ENCODE data around the gene AHCTF1.
A peak's percentile ranks its signal among the peaks of the same experiment; 100 is the strongest.
"Not testable (repeated sequence)": the region's sequence is repeated elsewhere in the genome, so short reads cannot be mapped to it uniquely, and the experiment has no call there.

AHCTF1 gene

GRCh38 chr1:246836209-246836966, 95.4 kb downstream of the AHCTF1 start:
- peak in 1 of 2 experiments; percentile 8 for DNase-seq

DNA sequence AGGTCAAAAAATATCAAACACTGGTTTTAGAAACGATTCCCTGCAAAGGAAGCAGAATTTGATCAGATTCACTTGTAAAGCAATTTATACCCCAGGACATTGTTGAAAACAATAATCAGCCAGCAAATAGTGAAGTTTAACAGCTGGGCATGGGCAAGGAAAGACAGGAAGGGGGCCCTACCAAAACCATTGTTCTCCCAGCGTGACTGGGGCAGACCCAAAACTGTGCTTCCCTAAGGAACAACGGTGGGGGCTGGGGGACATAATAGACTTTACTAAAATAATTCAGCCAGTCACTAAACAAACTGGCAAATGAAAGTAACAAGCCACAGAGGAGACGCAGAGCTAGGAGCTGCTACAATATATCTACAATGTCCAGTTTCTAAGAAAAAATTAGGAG, 100.2 kb downstream of the AHCTF1 start:
- no peak for DNase-seq

DNA sequence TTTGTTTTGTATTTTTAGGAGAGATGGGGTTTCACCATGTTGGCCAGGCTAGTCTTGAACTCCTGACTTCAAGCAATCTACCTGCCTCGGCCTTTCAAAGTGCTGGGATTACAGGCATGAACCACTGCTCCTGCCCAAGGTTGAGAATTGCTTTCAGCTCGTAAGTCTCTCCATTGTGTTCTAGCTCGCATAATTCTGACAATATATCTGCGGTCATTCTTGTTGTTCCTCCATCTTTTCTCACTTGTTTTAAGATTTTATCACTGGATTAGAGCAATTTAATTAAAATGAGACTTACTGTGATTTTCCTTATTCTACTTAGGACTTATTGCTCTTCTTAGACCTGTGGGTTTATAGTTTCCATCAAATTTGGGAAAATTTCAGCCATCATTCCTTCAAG, 102.9 kb downstream of the AHCTF1 start:
- DNase-seq = no peak

DNA sequence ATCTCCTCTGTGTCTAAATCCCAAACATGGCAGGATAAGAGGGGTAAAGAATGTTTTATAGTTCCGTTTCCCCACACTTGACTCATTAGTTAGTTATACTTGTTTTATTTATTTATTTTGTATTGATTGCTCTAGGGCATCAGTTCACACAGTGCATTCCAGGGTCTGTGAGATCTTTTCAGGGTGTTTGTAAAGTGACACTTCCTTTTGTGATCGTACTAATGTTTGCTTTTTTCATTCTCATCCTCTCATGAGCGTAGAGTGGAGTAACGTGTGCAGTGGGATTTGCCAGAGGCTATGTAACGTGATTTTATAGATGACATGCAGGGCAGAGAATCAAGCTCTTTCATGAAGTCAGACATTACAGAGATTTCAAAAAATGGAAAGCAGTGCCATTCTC, 104.4 kb downstream of the AHCTF1 start:
- DNase-seq = no peak

DNA sequence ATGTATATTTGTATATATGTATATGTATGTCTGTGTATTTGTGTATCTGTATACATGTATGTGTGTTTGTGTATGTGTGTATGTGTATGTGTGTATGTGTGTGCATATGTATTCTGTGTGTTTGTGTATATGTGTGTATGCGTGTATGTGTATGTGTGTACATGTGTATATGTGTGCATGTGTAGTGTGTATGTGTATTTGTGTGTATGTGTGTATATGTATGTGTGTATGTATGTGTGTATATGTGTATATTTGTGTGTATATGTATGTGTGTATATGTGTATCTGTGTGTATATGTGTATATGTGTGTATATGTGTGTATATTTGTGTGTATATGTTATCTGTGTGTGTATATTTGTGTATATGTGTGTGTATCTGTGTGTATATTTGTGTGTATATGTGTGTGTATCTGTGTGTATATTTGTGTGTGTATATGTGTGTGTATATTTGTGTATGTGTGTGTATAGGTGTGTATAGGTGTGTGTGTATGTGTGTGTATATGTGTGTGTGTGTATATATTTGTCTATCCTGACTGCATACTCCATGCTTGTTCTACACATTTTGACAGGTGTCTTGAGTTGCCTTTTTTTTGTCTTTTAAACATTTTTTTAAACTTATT, 106.1 kb downstream of the AHCTF1 start:
- no peak for DNase-seq

DNA sequence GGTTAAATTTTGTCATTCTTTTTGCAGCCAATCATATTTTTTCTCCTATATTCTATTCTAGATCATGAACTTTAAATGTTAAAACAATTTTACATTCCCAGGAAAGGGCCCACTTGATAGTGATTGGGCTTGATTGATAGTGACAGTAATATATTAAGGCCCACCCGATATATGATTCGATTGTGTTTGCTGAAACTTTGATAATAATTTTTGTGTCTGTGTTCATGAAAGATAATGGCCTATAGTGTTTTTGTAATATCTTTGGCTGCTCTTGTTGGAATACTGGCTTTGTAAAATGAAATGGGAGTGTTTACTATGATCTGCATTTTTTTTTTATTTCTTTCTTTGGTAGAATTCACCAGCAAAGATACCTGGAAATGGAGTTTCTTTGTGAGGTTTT, 107.2 kb downstream of the AHCTF1 start:
- DNase-seq = no peak

DNA sequence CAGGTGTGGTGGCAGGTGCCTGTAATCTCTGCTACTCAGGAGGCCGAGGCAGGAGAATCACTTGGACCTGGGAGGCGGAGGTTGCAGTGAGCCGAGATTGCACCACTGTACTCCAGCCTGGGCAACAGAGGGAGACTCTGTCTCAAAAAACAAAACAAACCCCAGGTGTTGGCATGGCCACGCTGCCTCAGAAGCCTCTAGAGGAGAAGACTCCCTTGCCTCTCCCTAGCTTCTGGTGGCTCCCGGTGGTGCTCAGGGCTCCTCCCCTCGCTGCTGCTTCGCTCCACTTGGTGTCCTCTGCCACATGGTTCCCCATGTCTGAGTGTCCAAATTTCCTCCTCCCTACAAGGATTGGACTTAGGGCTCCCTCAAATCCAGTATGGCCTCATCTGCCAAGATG, 109.6 kb downstream of the AHCTF1 start:
- DNase-seq = not testable (repeated sequence)

- no peak for DNase-seq
Measured at GRCh38 chr1:246820666-246821065, 111.1 kb downstream of the AHCTF1 start.

DNA sequence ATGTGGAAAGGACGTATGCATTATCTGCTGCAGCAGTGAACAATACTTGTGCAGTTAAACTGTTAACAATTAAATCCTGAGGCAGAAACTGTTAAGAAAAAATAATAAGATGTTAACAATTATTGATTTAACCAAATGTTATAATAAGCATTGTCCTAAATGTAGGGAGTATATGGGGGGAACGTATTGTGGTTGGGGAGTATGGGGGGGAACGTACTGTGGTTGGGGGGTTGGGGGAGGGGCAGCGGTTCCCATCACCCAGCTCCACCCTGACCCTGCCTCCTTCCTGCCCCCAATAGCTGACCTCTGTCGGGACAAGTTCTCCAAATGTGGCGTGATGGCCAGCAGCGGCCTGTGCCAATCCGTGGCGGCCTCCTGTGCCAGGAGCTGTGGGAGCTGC, 114.0 kb downstream of the AHCTF1 start:
- peak in 1 of 2 experiments; percentile 16 for DNase-seq

GRCh38 chr1:246815693-246816270, 116.0 kb downstream of the AHCTF1 start:
- no peak for DNase-seq

DNA sequence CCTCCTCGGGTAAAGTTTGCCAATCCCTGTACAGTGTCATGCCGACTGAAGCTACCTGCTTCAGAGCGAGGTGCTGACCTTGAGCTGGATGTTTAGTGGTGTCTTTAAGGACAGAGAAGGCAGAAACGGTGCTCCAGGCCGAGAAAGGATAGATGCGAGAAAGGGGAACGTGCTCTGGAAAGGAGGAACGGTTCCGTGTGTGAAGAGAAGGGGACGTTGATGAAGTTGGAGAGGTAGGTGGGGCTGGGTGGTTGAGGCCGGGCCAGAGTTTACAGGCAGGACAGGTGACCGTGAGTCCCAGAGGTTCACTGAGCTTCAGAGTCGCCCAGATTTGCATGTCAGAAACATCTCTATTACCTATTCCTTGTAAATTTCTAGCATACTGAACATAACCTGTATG, 116.9 kb downstream of the AHCTF1 start:
- no peak for DNase-seq

- not testable (repeated sequence) for DNase-seq
Measured at GRCh38 chr1:246813325-246813724, 118.4 kb downstream of the AHCTF1 start.

GRCh38 chr1:246811985-246812384, 119.8 kb downstream of the AHCTF1 start:
- DNase-seq = no peak

DNA sequence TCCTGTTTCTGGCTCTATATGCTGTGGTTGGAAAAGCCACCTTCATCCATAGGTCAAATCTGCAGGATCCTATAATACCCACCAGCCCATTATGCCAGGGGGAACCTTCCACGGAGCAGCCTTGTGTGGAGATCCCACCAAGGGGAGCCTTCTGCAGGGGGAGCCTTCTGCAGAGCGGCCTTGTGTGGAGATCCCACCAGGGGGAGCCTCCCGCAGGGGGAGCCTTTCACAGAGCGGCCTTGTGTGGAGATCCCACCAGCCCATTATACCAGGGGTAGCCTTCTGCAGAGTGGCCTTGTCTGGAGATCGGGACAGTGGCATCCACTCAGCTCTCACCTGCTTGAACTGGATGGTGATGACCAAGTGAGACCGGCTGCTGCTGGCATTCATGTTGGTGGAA, 122.3 kb downstream of the AHCTF1 start:
- no peak for DNase-seq

GRCh38 chr1:246805135-246805716, 126.5 kb downstream of the AHCTF1 start:
- DNase-seq = no peak

DNA sequence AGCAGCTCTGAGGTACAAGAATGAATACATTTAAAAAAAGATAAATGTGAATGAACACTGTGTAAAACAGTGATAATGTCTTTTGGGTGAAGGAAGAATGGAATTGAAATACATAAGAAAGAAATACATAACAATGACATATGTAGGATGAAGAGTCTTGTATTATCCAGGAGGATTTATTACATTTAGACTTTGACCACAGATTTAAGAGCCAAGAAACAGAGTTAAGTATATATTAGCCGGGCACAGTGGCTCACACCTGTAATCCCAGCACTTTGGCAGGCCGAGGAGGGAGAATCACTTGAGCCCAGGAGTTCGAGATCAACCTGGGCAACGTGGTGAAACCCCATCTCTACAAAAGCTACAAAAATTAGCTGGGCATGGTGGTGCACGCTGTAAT, 127.9 kb downstream of the AHCTF1 start:
- no peak for DNase-seq

GRCh38 chr1:246803373-246803772, 128.4 kb downstream of the AHCTF1 start:
- no peak for DNase-seq

DNA sequence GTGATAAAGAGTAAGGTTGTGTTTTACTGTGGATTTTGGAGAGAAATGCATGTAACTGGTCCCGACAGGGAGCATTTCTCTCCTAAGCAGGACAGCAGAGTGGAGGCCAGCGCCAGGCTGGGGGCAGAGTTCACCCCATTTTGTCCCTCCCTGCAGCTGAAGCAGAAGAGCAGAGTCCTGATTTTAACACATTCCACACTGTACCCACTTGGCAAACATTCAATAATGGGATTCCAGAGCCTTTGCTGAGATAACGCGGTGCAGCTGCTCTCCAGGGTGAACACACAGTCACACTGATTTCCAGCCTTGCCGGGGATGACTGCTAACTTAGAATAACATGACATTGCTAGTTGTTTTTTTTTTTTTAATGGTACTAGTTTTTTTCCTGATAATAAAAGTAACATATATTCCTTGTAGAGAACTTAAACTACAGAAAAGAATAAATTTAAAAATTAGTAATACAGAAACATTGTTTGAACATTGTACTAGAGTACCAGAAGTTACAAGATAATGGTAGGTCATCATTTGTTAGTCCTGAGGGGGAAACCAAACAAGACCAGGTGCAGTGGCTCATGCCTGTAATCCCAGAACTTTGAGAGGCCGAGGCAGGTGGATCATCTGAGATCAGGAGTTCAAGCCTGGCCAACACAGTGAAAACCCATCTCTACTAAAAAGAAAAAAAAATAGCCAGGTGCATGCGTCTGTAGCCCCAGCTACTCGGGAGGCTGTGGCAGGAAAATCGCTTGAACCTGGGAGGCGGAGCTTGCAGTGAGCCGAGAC, 130.3 kb downstream of the AHCTF1 start:
- DNase-seq = no peak

DNA sequence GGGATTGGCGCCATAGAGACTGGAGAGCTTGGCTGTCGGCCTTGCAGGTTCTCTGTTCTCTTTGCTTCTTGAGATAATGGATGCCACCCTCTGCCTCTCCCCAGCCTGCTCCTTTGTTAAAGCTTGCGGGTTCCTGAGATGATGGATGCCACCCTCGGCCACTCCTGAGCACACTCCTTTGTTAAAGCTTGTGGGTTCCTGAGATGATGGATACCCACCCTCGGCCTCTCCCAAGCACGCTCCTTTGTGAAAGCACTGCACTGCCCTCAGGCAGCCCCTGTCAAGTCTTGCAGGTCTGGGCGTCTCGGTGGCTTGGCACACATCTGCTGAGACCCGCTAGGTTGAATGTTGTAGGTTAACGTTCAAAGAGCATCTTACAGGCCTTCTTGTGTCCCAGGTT, 131.0 kb downstream of the AHCTF1 start:
- no peak for DNase-seq

DNA sequence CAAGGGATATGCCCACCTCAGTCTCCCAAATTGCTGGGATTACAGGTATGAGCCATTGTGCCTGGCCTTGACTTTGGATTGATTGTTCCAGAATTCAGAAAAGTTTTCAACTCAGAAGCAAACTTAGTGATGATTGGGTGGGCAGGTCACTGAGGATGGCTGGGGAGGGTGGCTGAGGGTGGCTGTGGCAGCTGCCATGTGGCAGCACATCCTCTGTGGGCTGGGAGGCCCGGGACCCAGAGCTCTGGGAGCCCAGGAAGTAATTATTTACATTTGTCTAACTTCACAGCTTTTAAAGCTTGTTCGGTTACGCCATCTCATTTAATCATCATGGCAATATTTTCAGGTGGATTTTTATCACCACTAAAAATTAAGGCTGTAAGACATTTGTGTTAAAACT, 131.4 kb downstream of the AHCTF1 start:
- no peak for DNase-seq

- no peak for DNase-seq
Measured at GRCh38 chr1:246798606-246799496, 132.9 kb downstream of the AHCTF1 start.

DNA sequence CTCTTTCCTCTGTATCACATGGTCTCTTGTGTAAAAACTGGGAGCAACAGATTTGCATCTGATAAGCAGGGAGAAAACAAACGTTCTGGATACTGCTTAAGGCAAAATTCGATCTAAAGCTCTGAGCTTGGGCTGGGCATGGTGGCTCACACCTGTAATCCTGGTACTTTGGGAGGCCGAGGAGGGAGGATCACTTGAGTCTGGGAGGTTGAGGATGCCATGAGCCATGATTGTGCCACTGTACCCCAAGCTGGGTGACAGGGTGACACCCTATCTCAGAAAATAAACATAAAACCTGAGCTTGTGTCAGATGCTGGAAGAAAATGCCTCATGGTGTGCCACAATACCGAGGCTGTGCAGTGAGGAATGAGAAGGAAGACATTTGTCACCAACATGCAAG, 133.6 kb downstream of the AHCTF1 start:
- DNase-seq = no peak
